NCI-H510A (cell line): ENCODE measurements around the gene BCAM.
A peak's percentile ranks its signal among the peaks of the same experiment; 100 is the strongest.
"Not testable (repeated sequence)": the region's sequence is repeated elsewhere in the genome, so short reads cannot be mapped to it uniquely, and the experiment has no call there.

Experiments
- DNase-seq: peaks from one replicate; lab custom pipeline; 2025; lab: John Stamatoyannopoulos, UW

The BCAM gene

DNA sequence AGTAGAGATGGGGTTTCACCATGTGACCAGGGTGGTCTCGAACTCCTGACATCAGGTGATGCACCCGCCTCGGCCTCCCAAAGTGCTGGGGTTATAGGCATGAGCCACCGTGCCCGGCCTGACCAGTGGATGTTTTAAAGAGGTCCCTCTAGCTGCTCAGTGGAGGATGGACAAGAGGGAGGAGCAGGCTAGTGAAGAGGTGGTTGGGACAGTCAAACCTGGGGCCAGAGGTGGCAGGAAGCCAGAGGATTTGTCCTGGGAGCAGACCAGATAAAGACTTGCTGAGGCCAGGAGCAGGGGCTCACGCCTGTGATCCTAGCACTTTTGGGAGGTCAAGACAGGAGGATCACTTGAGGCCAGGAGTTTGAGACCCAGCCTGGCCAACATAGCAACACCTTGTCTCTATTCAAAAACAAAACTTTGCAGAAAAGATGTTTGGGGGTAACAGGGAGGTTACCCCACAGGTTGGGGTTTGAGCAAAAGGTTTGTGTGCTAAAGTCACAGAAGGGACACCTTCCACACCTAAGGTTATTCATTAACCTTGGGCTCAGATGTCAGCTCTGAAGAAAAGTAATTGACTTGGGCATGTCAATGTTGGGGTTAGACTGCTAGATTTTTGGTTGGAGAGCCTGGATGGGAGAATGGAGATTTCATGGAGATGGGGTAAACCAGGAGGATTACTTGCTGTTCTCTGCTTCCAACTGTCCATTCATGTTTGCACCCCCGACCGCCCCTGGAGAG, 9.0 kb downstream of the BCAM start:
- DNase-seq: no peak

DNA sequence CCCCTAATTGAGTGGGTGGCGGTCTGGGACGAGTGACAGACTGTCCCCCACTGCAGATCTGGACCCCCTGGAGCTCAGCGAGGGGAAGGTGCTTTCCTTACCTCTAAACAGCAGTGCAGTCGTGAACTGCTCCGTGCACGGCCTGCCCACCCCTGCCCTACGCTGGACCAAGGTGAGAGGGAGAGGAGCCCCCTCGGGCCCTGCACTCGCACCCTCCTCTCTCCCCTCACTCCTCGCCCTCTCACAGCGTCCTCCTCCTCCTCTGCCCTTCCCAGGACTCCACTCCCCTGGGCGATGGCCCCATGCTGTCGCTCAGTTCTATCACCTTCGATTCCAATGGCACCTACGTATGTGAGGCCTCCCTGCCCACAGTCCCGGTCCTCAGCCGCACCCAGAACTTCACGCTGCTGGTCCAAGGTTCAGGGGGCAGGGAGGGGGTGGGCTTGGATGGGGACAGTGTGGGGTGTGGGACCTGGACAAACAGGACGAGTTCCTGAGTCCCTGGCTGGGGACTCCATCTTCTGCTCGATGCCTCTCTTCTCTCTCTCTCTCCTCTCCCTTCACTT, 9.6 kb downstream of the BCAM start:
- DNase-seq: no peak

DNA sequence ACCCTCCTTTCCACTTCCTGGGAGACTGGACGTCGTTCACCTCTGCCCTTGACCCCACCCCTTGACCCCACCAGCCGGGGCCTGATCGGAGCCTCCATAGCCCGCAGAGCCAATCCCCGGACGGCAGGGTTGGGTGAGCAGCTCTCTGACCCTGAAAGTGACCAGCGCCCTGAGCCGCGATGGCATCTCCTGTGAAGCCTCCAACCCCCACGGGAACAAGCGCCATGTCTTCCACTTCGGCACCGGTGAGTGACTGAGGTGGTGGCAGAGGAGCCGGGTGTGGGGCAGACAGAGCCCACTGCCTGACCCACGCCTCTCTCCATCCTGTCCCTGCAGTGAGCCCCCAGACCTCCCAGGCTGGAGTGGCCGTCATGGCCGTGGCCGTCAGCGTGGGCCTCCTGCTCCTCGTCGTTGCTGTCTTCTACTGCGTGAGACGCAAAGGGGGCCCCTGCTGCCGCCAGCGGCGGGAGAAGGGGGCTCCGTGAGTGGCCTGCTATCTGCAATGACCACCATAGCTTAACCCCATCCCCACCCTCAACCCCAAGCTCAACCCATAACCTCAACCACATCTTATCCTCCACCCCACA, 10.4 kb downstream of the BCAM start:
- no peak for DNase-seq

DNA sequence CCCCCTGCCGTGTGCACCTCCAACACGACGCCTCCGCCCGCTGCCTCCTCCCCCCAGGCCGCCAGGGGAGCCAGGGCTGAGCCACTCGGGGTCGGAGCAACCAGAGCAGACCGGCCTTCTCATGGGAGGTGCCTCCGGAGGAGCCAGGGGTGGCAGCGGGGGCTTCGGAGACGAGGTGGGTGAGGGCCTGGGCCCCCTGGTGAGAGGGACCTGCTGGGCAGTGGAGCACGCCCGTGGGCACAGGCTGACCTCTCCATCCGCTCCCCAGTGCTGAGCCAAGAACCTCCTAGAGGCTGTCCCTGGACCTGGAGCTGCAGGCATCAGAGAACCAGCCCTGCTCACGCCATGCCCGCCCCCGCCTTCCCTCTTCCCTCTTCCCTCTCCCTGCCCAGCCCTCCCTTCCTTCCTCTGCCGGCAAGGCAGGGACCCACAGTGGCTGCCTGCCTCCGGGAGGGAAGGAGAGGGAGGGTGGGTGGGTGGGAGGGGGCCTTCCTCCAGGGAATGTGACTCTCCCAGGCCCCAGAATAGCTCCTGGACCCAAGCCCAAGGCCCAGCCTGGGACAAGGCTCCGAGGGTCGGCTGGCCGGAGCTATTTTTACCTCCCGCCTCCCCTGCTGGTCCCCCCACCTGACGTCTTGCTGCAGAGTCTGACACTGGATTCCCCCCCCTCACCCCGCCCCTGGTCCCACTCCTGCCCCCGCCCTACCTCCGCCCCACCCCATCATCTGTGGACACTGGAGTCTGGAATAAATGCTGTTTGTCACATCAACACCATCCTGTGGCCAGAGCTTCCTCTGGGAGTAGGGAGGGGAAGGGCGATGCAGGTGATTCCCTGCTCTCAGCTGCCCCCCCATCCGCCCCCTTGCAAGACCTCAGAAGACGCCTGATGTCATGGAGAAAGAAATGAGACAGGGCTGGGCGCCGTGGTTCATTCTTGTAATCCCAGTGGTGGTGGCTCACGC, 12.0 kb downstream of the BCAM start:
- no peak for DNase-seq

DNA sequence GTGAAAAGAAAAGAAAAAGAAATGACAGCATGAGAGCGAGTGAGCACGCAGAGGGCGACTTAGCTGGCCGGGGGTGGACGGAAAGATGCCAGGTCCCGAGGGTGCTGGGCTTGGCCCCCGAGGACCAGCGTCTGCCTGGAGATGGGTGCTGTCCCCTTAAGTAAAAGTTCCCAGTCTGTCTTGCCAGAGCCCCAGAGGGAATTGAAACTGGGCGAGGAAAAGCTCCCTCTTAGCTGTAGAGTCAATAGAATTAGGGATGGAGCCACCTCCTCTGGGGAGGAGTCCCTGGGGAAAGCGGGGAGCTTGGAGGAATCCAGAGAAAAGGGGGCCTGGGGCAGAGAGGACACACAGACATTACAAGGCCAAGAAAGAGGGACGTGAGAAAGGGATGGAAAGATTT, 13.3 kb downstream of the BCAM start:
- DNase-seq: no peak

DNA sequence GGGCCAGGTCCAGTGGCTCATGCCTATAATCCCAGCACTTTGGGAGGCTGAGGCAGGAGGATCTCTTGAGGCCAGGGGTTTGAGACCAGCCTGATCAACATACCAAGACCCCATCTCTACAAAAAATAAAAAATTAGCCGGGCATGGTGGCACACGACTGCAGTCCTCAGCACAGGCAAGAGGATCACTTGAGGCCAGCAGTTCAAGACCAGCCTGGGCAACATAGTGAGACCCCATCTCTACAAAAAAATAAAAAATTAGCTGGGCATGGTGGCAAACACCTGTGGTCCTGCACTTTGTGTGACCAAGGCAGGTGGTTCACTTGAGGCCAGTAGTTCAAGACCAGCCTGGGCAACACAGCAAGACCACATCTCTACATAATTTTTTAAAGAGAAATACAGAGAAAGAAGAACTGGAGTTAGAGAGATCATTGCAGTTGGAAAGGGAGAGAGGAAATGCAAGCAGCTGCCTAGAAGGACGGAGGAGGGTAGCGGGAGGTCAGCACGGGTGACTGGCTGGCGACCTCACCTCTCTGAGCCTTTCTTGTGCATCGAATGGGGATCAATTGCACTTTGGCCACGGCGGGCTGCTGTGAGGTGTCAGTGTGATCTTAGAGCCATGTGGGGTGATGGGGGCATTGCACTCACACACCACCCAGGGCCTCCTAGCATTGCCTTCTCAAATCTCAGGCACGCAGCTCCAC, 13.9 kb downstream of the BCAM start:
- no peak for DNase-seq

DNA sequence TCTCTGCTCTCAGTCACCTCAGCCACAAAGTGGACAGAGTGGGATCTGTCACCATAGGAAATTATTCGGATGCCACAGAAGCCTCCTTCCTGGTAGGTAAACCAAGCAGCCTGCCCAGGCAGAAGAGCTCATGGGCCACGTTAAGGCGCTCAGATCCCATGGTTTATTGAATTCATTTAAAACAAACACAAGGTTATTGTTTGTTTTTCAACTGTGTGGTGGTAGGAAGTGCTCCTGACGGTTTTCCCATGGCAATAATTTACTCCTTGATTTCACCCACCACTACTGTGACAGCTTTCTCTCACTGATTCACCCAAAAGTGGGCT, 14.4 kb downstream of the BCAM start:
- DNase-seq: no peak

DNA sequence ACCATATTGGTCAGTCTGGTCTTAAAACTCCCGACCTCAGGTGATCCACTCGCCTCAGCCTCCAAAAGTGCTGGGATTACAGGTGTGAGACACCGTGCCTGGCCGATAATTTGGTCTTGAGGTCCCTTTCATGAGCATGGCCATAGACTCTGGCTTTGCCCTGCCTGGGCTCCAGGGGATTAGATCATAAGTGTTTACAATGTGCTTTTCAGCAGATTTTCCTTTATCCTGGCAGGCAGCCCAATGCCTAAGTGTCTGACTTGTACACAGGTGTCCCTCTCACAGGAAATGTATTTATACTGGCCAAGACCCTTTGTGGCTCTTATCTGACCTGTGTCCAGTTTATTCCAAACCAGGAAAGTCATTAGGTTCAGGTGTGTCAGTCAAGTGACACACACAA, 15.9 kb downstream of the BCAM start:
- peak; percentile 59 for DNase-seq

DNA sequence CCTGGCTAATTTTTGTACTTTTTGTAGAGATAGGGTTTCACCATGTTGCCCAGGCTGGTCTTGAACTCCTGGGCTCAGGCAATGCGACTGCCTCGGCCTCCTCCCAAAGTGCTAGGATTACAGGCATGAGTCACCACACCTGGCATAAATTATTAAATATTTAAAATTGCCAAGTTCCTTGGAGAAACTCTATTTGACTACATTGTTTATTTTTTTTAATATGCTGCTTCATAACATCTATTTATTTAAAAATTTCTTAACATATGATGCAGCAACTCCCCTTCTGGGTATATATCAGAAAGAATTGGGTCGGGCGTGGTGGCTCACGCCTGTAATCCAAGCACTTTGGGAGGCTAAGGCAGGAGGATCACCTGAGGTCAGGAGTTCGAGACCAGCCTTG, 24.0 kb downstream of the BCAM start:
- not testable (repeated sequence) for DNase-seq

DNA sequence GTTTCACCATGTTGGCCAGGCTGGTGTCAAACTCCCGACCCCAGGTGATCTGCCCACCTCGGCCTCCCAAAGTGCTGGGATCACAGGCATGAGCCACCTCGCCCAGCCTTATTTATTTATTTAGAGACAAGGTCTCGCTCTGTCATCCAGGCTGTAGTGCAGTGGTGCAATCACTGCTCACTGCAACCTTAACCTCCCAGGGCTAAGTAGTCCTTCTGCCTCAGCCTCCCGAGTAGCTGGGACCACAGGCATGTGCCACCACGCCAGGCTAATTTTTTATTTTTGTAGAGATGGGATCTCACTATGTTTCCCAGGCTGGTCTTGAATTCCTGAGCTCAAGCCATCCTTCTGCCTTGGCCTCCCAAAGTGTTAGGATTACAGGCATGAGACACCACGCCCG, 25.5 kb downstream of the BCAM start:
- not testable (repeated sequence) for DNase-seq

DNA sequence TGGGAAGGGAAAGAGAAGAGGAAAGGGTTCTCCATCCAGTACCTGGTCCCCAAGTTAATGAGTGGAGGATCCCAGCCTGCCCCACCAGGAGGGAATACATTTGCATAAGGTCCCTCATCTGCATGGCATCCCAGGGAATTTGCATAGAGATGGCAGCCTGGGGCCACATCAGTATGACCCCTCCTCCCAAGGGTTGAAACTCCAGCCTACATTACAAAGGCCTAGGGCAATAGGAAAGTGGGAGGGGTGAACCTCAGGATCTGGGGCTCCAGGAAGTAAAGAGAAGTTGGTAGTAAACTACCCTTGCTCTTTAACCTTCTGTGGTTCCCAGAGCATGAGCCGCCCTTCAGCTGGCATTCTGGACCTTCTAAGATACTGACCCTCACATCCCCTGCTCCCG, 30.4 kb downstream of the BCAM start:
- no peak for DNase-seq

DNA sequence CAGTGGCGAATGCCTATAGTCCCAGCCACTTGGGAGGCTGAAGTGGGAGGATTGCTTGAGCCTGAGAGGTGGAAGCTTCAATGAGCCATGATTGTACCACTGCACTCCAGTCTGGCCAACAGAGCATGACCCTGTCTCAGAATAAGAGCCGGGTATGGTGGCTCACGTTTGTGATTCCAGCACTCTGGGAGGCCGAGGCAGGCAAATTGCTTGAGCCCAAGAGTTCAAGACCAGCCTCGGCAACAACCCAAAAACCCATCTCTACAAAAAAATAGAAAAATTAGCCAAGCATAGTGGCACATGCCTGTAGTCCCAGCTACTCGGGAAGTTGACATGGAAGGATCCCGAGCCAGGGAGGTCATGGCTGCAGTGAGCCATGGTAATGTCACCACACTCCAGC, 31.9 kb downstream of the BCAM start:
- no peak for DNase-seq

DNA sequence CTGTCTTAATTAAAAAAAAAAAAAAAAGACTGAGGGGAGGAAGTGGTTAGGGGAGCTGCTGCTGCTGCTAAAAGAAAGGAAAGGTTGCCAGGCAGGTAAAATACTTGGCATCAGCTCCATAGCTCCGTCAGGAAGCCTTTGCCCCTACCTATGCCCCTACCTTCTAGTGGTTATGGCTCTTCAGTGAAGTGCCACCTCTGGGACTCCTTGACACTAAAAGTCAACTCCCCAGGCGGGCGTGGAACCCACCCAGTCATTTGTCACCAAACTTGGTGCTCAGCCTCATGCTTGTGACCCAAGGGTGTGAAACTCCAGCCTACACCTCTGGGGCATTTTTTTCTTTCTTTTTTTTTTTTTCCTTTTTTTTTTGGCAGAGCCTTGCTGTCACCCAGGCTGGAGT, 32.3 kb downstream of the BCAM start:
- DNase-seq: no peak

DNA sequence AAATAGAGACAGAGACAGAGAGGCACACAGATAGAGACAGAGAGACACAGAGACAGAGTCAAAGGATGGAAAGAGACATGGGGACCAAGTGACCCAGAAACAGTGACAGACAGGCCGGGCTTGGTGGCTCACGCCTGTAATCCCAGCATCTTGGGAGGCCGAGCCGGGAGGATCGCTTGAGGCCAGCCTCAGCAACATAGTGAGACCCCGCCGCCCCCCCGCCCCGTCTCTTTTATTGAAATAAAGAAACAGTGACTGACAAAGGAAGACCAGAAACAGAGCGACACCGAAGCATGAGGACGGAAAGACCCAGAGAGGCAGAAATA, 36.3 kb downstream of the BCAM start:
- DNase-seq: no peak

DNA sequence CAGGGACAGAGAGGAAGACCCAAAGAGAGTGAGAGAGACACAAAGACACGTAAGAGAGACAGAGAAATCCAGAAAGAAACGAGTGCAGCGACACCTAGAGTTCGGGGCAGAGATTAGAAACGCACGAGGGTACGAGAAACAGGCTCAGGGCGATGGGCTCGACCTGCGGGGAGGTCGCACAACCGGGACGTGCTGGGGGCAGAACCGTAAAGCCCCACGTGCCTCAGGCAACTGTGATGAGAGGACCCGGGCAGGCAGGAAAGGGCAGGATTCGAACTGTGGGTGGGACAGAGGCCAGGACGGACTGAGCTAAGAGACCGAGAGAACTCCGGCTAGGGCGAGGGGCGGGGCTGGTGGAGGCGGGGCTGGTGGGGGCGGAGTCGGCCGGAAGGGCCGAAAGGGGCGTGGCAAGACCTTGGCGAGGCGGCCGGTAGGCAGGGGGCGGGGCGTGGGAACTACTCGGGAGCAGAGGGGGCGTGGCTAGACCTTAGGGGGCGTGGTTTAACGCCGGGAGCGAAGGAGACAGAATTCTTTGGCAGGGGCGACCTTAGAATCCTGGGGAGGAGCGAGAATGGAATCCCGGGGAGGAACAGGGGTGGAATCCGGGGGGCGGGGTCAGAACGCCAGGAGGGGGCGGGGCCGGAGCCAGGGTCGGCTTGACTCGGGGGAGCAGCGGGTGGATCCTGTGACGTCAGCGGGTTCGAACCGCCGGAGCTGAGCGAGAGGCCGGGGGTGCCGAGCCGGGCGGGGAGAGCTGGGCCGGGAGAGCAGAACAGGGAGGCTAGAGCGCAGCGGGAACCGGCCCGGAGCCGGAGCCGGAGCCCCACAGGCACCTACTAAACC, 36.9 kb downstream of the BCAM start, which contains the start of gene NECTIN2:
TSS of gene NECTIN2 (plus strand) at position 686 of the 843 bp plus-strand sequence. CDS start 229 bp downstream, outside the sequence.
- DNase-seq: peak; percentile 87

DNA sequence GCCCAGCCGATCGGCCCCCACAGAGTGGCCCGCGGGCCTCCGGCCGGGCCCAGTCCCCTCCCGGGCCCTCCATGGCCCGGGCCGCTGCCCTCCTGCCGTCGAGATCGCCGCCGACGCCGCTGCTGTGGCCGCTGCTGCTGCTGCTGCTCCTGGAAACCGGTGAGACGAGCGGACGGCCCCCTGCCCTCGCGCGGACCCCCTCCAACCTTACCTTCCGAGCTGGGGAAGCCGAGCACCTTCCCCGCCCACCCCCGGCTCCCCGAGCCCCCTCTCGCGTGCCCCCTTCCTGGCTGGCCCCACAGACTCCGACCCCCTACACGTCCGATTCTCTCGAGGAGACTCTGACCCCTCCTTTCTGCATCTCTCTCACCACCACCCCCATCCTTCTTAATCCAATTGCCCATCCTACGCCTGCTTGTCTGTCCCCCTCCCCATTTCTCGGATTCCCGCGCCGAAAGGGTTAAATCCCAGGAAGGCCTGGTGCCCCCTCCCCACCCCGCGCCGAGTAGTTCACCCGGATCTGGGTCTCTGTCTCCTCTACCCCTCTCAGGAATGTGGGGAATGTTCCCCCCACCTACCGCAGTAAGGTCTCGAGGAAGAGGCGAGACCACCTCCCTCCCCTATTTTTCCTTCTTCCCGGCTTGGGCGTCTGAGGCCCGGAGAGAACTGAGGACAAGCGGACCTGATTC, 37.7 kb downstream of the BCAM start:
- DNase-seq: no peak

DNA sequence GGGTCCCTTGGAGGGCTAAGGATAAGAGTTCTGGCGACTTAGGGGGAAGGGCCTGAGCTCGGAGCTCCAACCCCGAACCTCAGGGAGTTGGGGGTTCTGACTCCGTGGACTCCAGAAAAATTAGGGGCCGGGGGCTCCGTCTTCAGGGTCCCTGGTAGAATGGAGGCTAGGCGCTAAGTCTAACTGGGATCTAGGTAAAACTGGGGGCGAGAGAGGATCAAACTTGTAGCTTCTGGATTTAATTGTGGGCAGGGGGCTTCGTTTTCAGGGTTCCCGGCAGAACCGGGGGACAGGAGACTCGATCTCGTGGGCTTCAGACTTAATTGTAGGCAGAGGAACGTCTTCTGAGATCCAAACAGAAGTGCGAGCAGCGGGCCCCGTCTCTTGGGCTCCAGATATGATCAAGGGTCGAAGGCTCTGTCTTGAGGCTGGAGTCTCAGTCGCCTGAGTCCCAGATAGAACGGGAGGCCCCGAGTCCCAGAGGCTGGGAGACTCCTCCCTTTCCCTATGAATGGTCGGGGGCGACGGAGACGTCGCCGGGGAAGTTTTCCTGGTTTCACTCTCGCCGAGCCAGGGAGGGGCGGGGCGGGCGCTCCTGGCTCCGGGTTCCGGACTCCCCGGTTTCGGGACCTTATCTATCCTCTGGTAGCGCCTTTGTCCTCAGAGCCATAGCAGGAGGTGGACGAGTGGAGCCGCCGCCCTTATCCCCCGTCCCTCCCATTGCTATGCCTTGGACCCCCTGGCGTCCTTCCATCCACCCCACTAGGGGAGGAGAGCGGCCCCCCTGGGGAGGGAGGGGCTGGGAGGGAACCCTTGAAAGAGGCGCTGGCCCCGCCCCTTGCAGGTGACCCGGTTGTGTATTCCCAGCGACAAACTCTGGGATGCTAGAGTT, 38.5 kb downstream of the BCAM start:
- peak; percentile 72 for DNase-seq

DNA sequence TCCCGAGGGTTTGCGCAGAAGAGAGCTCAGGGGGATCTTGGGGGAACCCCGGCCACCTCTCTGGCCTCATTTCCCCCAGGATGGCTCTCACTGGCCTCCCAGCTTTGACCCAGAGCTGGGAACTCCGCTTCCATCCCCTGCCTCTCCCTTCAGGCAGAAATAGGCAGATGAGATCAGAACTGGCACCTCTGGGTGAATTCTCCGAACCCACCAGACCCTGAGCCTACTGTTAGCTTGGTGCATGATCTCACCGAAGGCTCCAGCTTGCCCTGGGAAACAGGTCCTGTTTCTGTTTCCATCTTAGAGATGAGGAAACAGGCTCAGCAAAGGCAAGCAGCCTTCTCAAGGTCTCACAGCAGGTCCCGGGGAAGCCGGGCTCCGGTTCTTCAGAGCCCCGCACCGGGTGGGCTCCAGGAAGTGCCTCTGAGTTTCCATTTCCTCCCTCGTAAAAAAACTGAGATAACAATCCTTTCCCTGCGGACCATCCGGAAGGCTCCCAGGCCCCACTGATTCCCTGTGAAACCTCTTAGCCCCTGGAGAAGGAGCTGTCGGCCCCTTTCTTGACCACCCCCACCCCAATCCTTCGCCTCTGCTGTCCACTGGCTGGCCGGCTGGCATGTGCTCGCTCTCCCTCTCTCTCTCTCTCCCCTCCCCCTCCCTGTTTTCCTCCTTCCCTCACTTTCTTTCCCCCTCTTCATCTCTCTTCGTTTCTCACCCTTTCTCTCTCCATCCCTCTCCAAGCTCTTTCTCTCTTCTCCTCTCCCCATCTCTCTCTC, 39.3 kb downstream of the BCAM start:
- no peak for DNase-seq
